ENCODE data around the gene TLE3.
A peak's percentile ranks its signal among the peaks of the same experiment; 100 is the strongest.

TLE3 gene

DNA sequence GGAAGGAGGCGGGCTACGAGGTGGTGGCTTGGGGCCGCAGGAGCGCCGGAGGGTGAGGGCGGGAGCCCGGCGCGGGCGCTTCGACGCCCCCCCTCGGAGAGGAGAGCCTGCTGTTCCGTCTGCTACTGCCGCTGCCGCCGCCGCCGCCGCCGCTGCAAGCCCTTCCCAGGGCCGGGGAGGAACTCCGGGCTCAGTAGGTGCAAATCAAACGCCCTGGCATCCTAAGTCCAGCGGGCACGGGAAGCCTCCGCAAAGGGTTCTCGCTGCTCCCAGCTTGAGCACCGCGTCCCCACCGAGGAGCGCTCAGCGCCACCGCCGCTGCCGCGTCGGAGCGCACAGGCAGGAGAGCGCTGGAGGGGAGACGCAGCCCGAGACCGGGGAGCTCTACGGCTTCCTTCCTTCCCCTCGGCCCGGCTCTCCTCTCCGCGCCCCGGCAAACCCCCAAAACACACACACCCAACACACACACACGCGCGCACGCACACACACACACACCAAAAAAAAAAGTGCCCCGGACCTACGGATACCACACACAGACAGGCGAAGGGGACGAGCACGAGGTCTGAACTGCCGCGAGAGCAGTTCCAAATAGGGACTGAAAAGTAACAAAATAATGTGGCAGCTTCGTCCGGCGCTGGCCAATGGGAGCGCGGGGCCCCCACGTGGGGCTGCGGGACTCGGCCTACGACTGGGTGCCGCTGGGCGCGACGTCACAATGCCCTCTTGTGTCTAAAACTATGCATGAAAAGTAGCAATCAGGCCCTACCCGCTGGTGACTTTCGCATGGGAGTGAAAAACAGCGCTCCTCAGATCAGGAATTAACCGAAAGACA, at the start of gene TLE3:
Gene TLE3 (minus strand): TSS at position 597 of the 832 bp plus-strand sequence. CDS start 1,119 bp downstream, outside the sequence.
- TF ChIP-seq, protein P1, sequence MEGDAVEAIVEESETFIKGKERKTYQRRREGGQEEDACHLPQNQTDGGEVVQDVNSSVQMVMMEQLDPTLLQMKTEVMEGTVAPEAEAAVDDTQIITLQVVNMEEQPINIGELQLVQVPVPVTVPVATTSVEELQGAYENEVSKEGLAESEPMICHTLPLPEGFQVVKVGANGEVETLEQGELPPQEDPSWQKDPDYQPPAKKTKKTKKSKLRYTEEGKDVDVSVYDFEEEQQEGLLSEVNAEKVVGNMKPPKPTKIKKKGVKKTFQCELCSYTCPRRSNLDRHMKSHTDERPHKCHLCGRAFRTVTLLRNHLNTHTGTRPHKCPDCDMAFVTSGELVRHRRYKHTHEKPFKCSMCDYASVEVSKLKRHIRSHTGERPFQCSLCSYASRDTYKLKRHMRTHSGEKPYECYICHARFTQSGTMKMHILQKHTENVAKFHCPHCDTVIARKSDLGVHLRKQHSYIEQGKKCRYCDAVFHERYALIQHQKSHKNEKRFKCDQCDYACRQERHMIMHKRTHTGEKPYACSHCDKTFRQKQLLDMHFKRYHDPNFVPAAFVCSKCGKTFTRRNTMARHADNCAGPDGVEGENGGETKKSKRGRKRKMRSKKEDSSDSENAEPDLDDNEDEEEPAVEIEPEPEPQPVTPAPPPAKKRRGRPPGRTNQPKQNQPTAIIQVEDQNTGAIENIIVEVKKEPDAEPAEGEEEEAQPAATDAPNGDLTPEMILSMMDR (IDR thresholded peaks at IDR 0.05; ENCODE audit: low read depth, low read length): peak; percentile 37
- peak; percentile 99 for DNase-seq (ENCODE audit: low read depth, low spot score)
- in situ Hi-C loops (cut with HindIII; ENCODE audit: low sequenced_read_pairs): no loop called here
- peak within 1 kb of the TSS; percentile 89 for H3K4me3 ChIP-seq (ENCODE audit: low read depth, low read length)

GRCh38 chr15:70147178-70147760, 49.6 kb upstream of the TLE3 start:
- DNase-seq (ENCODE audit: low read depth, low spot score): peak; percentile 64
- no peak overlapping the region for H3K4me3 ChIP-seq (ENCODE audit: low read depth, low read length)
- TF ChIP-seq, protein P1 (IDR thresholded peaks at IDR 0.05; ENCODE audit: low read depth, low read length): no peak
- in situ Hi-C loops (cut with HindIII; ENCODE audit: low sequenced_read_pairs): no loop called here

- DNase-seq (ENCODE audit: low read depth, low spot score): no peak
- TF ChIP-seq, protein P1 (IDR thresholded peaks at IDR 0.05; ENCODE audit: low read depth, low read length): no peak
- in situ Hi-C loops (cut with HindIII; ENCODE audit: low sequenced_read_pairs): no loop called here
- no peak overlapping the region for H3K4me3 ChIP-seq (ENCODE audit: low read depth, low read length)
Observed at GRCh38 chr15:70146771-70147170, 49.1 kb upstream of the TLE3 start.

DNA sequence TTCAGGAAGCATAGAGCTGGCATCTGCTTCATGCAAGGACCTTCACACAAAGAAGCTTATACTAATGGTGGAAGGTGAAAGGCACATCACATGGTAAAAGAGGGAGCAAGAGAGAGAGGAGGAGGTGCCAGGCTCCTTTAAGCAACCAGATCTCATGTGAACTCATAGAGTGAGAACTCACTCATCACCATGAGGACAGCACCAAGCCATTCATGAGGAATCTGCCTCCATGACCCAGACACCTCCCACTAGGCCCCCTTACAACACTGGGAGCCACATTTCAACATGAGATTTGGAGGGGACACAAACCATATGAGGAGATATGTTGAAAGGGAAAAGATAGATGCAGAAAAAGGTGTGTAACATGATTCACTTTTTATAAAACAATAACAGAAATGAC, 48.4 kb upstream of the TLE3 start:
- TF ChIP-seq, protein P1 (IDR thresholded peaks at IDR 0.05; ENCODE audit: low read depth, low read length): no peak
- H3K4me3 ChIP-seq (ENCODE audit: low read depth, low read length): no peak overlapping the region
- in situ Hi-C loops (cut with HindIII; ENCODE audit: low sequenced_read_pairs): no loop called here
- DNase-seq (ENCODE audit: low read depth, low spot score): no peak

DNA sequence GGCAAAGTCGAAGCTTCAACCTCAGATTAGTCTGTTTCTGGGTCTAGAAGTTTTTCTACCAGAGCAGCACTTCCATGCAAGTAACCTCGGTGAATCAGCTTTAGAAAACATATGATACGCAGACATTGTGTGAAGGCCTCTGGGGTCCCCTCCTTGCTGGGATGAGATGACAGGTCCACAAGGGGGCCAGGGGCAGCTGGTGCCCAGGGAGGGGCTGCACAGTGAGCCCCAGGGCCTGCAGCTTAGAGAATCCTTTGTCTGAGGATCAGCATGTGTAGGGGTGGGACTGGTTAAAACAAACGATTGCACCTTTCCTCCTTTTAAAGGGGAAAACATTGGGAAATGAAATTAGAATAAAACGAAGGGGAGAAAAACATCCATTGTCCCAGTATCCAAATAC, 47.5 kb upstream of the TLE3 start:
- in situ Hi-C loops (cut with HindIII; ENCODE audit: low sequenced_read_pairs): no loop called here
- no peak overlapping the region for H3K4me3 ChIP-seq (ENCODE audit: low read depth, low read length)
- TF ChIP-seq, protein P1 (IDR thresholded peaks at IDR 0.05; ENCODE audit: low read depth, low read length): no peak
- DNase-seq (ENCODE audit: low read depth, low spot score): no peak

DNA sequence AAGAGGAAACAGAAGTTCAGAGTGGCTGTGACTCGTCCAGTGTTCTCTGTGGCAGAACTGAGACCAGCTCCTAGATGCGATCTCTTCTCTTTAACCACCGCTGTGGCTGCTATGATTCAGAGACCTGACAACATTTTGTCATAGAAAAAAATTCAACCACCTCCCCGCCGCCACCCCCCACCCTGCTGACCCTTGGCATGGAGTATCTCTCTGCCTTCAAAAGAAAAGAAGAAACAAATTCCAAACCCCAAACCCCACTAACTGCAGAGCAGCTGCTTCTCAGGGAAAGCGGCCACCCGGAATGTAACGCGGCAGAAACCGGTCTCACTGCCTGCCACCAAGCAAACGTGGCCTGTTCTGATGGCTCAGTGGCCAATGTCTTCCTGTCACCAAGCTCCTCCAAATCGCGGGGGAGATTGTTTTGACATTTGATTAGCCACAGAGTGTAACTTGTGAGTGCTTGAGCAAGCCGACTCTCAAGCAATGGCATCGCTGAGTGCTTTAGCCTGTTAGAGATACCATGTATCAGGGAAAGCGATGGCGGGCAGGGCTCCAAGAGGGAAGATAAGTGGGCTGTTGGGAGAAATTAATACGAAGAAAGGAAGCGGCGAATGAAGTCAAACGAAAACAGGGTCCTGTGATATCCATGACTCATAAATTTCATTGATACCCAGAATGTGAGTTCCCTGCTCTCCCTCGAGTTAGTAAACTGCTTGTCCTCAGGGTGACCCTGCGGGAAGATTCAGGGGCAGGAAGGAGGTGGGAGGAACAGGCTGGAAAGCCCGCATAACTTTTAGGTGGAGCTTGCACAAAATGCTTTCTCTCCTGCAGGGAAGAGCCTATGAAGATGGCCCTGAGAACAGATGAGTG, 44.8 kb upstream of the TLE3 start:
- TF ChIP-seq, protein P1 (IDR thresholded peaks at IDR 0.05; ENCODE audit: low read depth, low read length): no peak
- peak; percentile 72 for DNase-seq (ENCODE audit: low read depth, low spot score)
- H3K4me3 ChIP-seq (ENCODE audit: low read depth, low read length): no peak overlapping the region
- in situ Hi-C loops (cut with HindIII; ENCODE audit: low sequenced_read_pairs): no loop called here

Measured in astrocyte of the spinal cord (primary cell).